CD14-positive monocyte (primary cell): ENCODE measurements around the gene MAPRE3. TPM values are rescaled to one million over a fixed set of nuclear protein-coding genes. Genes with fewer than 3 reads are reported as not detected.

Source experiments
- DNase-seq, 3 donors: peaks; one replicate each; pipeline ENCODE4 v3.0.0-alpha.2; 2011 to 2022
- H2AFZ ChIP-seq: 2 replicates; pipeline ENCODE4 v1.6.0; 2012; ENCODE audit warnings: mild to moderate bottlenecking, low read depth, low read length, inconsistent platforms; ENCODE audit not compliant: insufficient read depth, poor library complexity, severe bottlenecking
- H3K27ac ChIP-seq, 2 donors: 1 replicate in 1 of 2; 2 replicates in 1 of 2; pipeline ENCODE4 v1.5.1; 2012 to 2013; ENCODE audit warnings: low read length in 2 of 2, control low read depth in 1 of 2, inconsistent platforms in 1 of 2, low read depth in 1 of 2, mild to moderate bottlenecking in 1 of 2
- H3K27me3 ChIP-seq, 2 donors: one replicate each; pipeline versions ENCODE4 v1.6.0 to v1.6.1; 2011 to 2013; ENCODE audit warnings: low read length in 2 of 2; ENCODE audit not compliant: control insufficient read depth in 2 of 2, insufficient read depth in 2 of 2
- H3K36me3 ChIP-seq, 2 donors: replicated peaks in 1 of 2; 1 replicate in 1 of 2; 2 replicates in 1 of 2; pipeline versions ENCODE4 v1.5.1 to v1.6.1; 2012 to 2013; ENCODE audit warnings: low read length in 2 of 2, control low read depth in 1 of 2, inconsistent platforms in 1 of 2, mild to moderate bottlenecking in 1 of 2; ENCODE audit not compliant: insufficient read depth in 2 of 2, control insufficient read depth in 1 of 2
- H3K4me1 ChIP-seq, 2 donors: 1 replicate in 1 of 2; 2 replicates in 1 of 2; pipeline versions ENCODE4 v1.5.1 to v1.6.1; 2012 to 2013; ENCODE audit warnings: low read length in 2 of 2, control low read depth in 1 of 2, inconsistent platforms in 1 of 2, mild to moderate bottlenecking in 1 of 2, moderate library complexity in 1 of 2; ENCODE audit not compliant: insufficient read depth in 2 of 2, control insufficient read depth in 1 of 2
- H3K4me2 ChIP-seq: replicated peaks from 2 replicates; pipeline ENCODE3; 2012; ENCODE audit warnings: low read length, moderate library complexity, mild to moderate bottlenecking; ENCODE audit not compliant: poor library complexity, severe bottlenecking; ENCODE audit errors: extremely low read depth
- H3K4me3 ChIP-seq, 3 experiments: fragments of 200-600 bp in 1 of 3; sonication (generic) in 1 of 3; replicated peaks in 1 of 3; 1 replicate in 2 of 3; 2 replicates in 1 of 3; pipeline ENCODE4 v1.5.1; 2011 to 2013; ENCODE audit warnings: low read length in 3 of 3, mild to moderate bottlenecking in 3 of 3, control low read depth in 2 of 3, low read depth in 2 of 3, inconsistent platforms in 1 of 3, moderate library complexity in 1 of 3
- H3K79me2 ChIP-seq: 2 replicates; pipeline ENCODE4 v1.6.0; 2012; ENCODE audit warnings: mild to moderate bottlenecking, control low read depth, inconsistent platforms, low read length, moderate library complexity; ENCODE audit not compliant: insufficient read depth
- H3K9ac ChIP-seq: 2 replicates; pipeline ENCODE4 v1.6.0; 2017; ENCODE audit warnings: low read length, mild to moderate bottlenecking; ENCODE audit not compliant: insufficient read depth, poor library complexity, severe bottlenecking
- H3K9me3 ChIP-seq, 2 donors: replicated peaks in 1 of 2; 1 replicate in 1 of 2; 2 replicates in 1 of 2; pipeline versions ENCODE4 v1.5.1 to v1.6.1; 2012 to 2013; ENCODE audit warnings: low read length in 2 of 2, control low read depth in 1 of 2; ENCODE audit not compliant: control insufficient read depth in 1 of 2, insufficient read depth in 1 of 2
- H4K20me1 ChIP-seq: 2 replicates; pipeline ENCODE4 v1.6.0; 2012; ENCODE audit warnings: mild to moderate bottlenecking, low read length, control low read depth, moderate library complexity; ENCODE audit not compliant: insufficient read depth
- H3K27ac Mint-ChIP-seq, 7 donors: one replicate each; pipeline ENCODE4 v1.8.0; 2020; ENCODE audit warnings: mild to moderate bottlenecking in 7 of 7, mixed read lengths in 7 of 7, moderate library complexity in 6 of 7, inconsistent platforms in 2 of 7
- H3K27me3 Mint-ChIP-seq, 3 donors: one replicate each; pipeline ENCODE4 v1.8.0; 2021 to 2022; ENCODE audit warnings: low read depth in 3 of 3, mild to moderate bottlenecking in 3 of 3, mixed read lengths in 3 of 3, moderate library complexity in 3 of 3, inconsistent platforms in 1 of 3
- H3K36me3 Mint-ChIP-seq, 2 donors: one replicate each; pipeline ENCODE4 v1.8.0; 2020; ENCODE audit warnings: mixed read lengths in 2 of 2, inconsistent platforms in 1 of 2, mild to moderate bottlenecking in 1 of 2
- H3K4me1 Mint-ChIP-seq: one replicate; pipeline ENCODE4 v1.8.0; 2020; ENCODE audit warnings: mild to moderate bottlenecking, mixed read lengths
- H3K4me3 Mint-ChIP-seq, 2 donors: one replicate each; pipeline ENCODE4 v1.8.0; 2020; ENCODE audit warnings: mild to moderate bottlenecking in 2 of 2, mixed read lengths in 2 of 2, moderate library complexity in 1 of 2
- H3K9me3 Mint-ChIP-seq, 7 donors: one replicate each; pipeline ENCODE4 v1.8.0; 2020 to 2022; ENCODE audit warnings: mixed read lengths in 7 of 7, mild to moderate bottlenecking in 6 of 7, moderate library complexity in 6 of 7, inconsistent platforms in 2 of 7
- WGBS: methylation state at CpG from one replicate; pipeline ENCODE4 v1.1.5; 2013; ENCODE audit warnings: missing lambda C conversion rate; ENCODE audit not compliant: insufficient coverage; 5-methylcytosine and 5-hydroxymethylcytosine counted together
- intact Hi-C, 2 donors: fragments of 100-400 bp; cut with micrococcal nuclease; formaldehyde crosslinking; loops; one replicate each; pipeline versions ENCODE4 v1.15.0 to v1.15.1; 2023
- polyA plus RNA-seq, 3 donors: library from polyadenylated mRNA; depleted of rRNA in 1 of 3; unstranded in 2 of 3; stranded (reverse) in 1 of 3; fragments of 300-500 nt in 2 of 3; fragments of >200 nt in 1 of 3; fragmentation: Illumina TruSeq in 2 of 3; gene quantifications; 1 replicate in 2 of 3; 2 replicates in 1 of 3; pipeline ENCODE4 v1.2.3, GENCODE V29; 2012 to 2021
- TF ChIP-seq, protein P1 (sequence below): fragments of 200-600 bp; IDR thresholded peaks from one replicate; pipeline ENCODE4 v1.8.0; 2022; ENCODE audit warnings: antibody characterized with exemption, mild to moderate bottlenecking

Gene MAPRE3
- polyA plus RNA-seq, 3 donors: 2.4 to 14.4 (median 3.5) TPM

DNA sequence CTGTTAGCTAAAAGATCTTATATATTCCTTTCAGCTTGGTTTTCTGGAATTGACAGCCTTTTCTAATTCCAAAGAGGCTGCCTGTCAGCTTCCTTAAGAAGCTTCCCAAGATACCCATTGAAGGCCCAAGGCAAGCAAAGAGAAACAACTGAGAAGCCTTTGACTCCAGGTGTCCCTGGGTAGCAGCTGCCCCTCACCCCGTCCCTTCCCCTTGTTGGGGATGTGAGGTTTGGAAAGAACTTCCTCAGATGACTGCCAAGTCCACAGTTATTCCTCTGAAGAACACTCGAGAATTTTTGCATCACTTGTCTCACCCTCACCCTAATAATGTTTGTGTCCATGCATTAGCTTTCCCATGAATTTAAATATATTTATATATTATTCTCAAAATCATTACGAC lies 13.3 kb downstream of the MAPRE3 start:
- H3K4me1 ChIP-seq: no peaks in the 10 kb centered on the region
- WGBS: no CpG with 5 or more reads among the region's 3 CpGs
- H3K27me3 Mint-ChIP-seq: peaks cover 1 to 6% (median 6%) of the 10 kb centered on the region in 3 donors

DNA sequence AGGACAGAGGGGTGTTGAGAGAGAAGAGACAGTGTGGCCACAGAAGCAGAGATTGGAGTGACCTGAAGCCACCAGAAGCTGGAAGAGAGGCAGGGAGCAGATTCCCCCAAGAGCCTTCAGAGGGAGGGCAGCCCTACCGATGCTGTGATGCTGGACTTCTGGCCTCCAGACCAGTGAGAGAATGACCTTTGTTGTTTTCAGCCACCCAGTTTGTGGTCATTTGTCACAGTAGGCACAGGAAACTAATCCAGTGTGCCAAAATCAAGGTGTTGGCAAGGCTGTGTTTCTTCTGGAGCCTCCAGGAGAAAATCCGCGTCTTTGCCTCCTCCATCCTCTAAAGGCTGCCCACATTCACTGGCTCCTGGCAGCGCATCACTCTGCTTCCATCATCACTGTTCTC lies 15.4 kb downstream of the MAPRE3 start:
- Mint-ChIP-seq H3K4me1 (no peaks in the 10 kb centered on the region), H3K4me3 (no peak overlapping the region), H3K36me3 (no peaks in the 10 kb centered on the region), H3K27me3 (peaks cover 0 to 4% (median 1%) of the 10 kb centered on the region in 3 donors), H3K9me3 (no peaks in the 10 kb centered on the region), H3K27ac (no peak overlapping the region)
- H3K79me2 ChIP-seq: no peaks in the 10 kb centered on the region
- no peaks in the 10 kb centered on the region for H3K27me3 ChIP-seq
- DNase-seq: no peak
- H3K4me2 ChIP-seq: no peak overlapping the region
- no peaks in the 10 kb centered on the region for H3K4me1 ChIP-seq
- H2AFZ ChIP-seq: no peak overlapping the region
- H3K36me3 ChIP-seq: no peaks in the 10 kb centered on the region
- intact Hi-C loops: no loop called here
- H3K27ac ChIP-seq: no peak overlapping the region
- TF ChIP-seq, protein P1, sequence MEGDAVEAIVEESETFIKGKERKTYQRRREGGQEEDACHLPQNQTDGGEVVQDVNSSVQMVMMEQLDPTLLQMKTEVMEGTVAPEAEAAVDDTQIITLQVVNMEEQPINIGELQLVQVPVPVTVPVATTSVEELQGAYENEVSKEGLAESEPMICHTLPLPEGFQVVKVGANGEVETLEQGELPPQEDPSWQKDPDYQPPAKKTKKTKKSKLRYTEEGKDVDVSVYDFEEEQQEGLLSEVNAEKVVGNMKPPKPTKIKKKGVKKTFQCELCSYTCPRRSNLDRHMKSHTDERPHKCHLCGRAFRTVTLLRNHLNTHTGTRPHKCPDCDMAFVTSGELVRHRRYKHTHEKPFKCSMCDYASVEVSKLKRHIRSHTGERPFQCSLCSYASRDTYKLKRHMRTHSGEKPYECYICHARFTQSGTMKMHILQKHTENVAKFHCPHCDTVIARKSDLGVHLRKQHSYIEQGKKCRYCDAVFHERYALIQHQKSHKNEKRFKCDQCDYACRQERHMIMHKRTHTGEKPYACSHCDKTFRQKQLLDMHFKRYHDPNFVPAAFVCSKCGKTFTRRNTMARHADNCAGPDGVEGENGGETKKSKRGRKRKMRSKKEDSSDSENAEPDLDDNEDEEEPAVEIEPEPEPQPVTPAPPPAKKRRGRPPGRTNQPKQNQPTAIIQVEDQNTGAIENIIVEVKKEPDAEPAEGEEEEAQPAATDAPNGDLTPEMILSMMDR: no peak
- H3K9ac ChIP-seq: no peak overlapping the region
- H3K4me3 ChIP-seq: no peak overlapping the region
- H3K9me3 ChIP-seq: no peaks in the 10 kb centered on the region
- H4K20me1 ChIP-seq: no peaks in the 10 kb centered on the region
- WGBS: 100% methylated on average over 1 of the region's 4 CpGs

More for the DNA sequence above, 13.3 kb downstream of the MAPRE3 start:
- Mint-ChIP-seq H3K4me3 (no peak overlapping the region), H3K9me3 (no peaks in the 10 kb centered on the region), H3K27ac (no peak overlapping the region), H3K36me3 (no peaks in the 10 kb centered on the region), H3K4me1 (no peaks in the 10 kb centered on the region)
- no peak overlapping the region for H2AFZ ChIP-seq
- DNase-seq: no peak
- H3K27ac ChIP-seq: no peak overlapping the region
- H3K79me2 ChIP-seq: no peaks in the 10 kb centered on the region
- H3K27me3 ChIP-seq: no peaks in the 10 kb centered on the region
- H3K4me2 ChIP-seq: no peak overlapping the region
- intact Hi-C loops: no loop called here
- H4K20me1 ChIP-seq: no peaks in the 10 kb centered on the region
- no peak overlapping the region for H3K9ac ChIP-seq
- no peaks in the 10 kb centered on the region for H3K9me3 ChIP-seq
- TF ChIP-seq, protein P1: no peak
- H3K36me3 ChIP-seq: no peaks in the 10 kb centered on the region
- H3K4me3 ChIP-seq: no peak overlapping the region
